Measurements from ENCODE around the gene VAV3.

VAV3 gene

DNA sequence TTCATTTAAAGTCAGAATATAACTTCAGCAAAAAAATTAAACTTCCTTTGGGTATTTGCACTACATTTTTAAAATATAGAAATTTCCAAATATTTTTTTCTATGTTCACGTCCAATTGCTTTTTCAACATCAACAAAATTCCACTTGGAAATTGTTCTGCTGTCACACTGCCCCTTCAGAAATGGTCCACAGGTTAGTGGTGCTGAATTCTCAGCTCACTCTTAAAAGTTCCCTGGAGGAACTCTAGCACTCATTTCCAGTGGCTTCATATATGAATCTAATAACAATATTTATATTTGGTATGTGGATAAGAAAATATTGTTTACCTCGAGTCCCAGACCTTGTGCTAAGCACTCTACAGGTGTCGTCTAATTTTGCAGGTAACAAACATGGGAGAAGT lies 27.4 kb upstream of the VAV3 start:
- in situ Hi-C loops (cut with MboI; ENCODE audit: low pct_unique_long_range_greater_than_20kb, low sequenced_read_pairs, unreplicated experiment): no loop called here
- DNase-seq (ENCODE audit: low spot score): no peak
- TF ChIP-seq CTCF (IDR thresholded peaks at IDR 0.05; ENCODE audit: extremely low read depth, insufficient read depth, missing control alignments): no peak

DNA sequence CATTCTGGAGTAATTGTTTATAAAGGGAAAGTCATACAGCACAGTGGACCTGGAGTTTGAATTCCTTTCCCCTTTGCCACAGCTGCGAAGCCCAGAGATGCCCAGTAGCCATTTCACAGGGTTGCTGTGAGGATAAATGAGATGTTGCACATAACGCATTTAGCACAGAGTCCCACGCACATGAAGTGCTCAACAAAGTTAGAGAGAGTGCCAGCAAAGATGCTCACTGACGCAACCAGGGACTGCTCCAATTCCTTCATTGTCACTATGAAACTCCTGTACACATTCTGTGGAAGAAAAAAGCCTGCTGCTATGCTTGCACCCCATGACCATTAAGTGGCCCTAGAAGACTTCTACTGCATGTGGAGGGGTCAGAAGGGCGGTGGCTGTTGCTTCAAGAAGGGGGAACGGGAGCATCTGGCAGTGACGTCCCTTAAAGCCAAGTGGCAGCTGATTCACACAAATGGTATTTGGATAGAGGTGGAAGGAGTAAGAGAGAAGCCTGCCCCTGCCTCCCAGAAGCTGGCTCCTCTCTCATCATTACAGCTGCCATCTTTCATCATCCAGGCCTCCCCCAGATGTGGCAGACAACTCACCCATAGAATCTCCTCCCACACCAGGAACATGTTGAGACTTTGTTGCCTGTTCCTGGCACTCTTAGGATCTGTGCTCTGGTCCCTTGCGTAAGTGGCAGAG lies 26.5 kb upstream of the VAV3 start:
- in situ Hi-C loops (cut with MboI; ENCODE audit: low pct_unique_long_range_greater_than_20kb, low sequenced_read_pairs, unreplicated experiment): no loop called here
- TF ChIP-seq CTCF (IDR thresholded peaks at IDR 0.05; ENCODE audit: extremely low read depth, insufficient read depth, missing control alignments): no peak
- no peak for DNase-seq (ENCODE audit: low spot score)

- in situ Hi-C loops (cut with MboI; ENCODE audit: low pct_unique_long_range_greater_than_20kb, low sequenced_read_pairs, unreplicated experiment): no loop called here
- no peak for DNase-seq (ENCODE audit: low spot score)
- TF ChIP-seq CTCF (IDR thresholded peaks at IDR 0.05; ENCODE audit: extremely low read depth, insufficient read depth, missing control alignments): no peak
These were observed 25.6 kb upstream of the VAV3 start for GRCh38 chr1:107990606-107991005.

DNA sequence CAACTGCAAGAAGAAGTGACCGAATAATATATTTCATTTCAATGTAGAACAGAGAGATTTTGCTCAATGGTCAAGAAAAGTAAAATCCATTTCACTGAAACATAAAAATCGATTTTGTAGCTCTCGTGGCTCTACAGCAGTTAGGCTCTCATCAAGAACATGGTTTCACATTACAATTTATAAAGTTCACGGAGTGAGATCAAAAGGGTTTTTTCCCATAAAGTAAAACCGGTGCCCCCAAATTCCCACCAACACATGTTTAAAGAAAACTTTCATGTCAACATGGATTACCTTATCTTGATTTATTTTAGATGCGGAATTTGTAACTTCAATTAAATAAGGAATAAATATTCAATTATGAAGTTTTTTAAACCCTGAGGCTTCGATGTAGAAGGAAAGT lies 16.3 kb upstream of the VAV3 start:
- no peak for TF ChIP-seq CTCF (IDR thresholded peaks at IDR 0.05; ENCODE audit: extremely low read depth, insufficient read depth, missing control alignments)
- DNase-seq (ENCODE audit: low spot score): no peak
- in situ Hi-C loops (cut with MboI; ENCODE audit: low pct_unique_long_range_greater_than_20kb, low sequenced_read_pairs, unreplicated experiment): no loop called here

- no peak for DNase-seq (ENCODE audit: low spot score)
- in situ Hi-C loops (cut with MboI; ENCODE audit: low pct_unique_long_range_greater_than_20kb, low sequenced_read_pairs, unreplicated experiment): no loop called here
- TF ChIP-seq CTCF (IDR thresholded peaks at IDR 0.05; ENCODE audit: extremely low read depth, insufficient read depth, missing control alignments): no peak
These were observed 14.9 kb upstream of the VAV3 start for GRCh38 chr1:107979926-107980325.

- DNase-seq (ENCODE audit: low spot score): no peak
- in situ Hi-C loops (cut with MboI; ENCODE audit: low pct_unique_long_range_greater_than_20kb, low sequenced_read_pairs, unreplicated experiment): no loop called here
- TF ChIP-seq CTCF (IDR thresholded peaks at IDR 0.05; ENCODE audit: extremely low read depth, insufficient read depth, missing control alignments): no peak
These were observed 14.1 kb upstream of the VAV3 start for GRCh38 chr1:107979088-107979487.

Data from GM13977 (cell line).